Peyer's patch (tissue), 4 donors: Measurements from ENCODE around the gene DNAAF6. TPM values are rescaled to one million over a fixed set of nuclear protein-coding genes. Genes with fewer than 3 reads are reported as not detected.

Source experiments
- DNase-seq, 3 donors: peaks; one replicate each; pipeline ENCODE4 v3.0.0-alpha.2; 2017 to 2019
- H3K27ac ChIP-seq, 4 donors: fragments of 200-600 bp; sonication (generic); one replicate each; pipeline ENCODE4 v1.5.1; 2016 to 2019
- H3K27me3 ChIP-seq, 2 donors: fragments of 200-600 bp; sonication (generic); one replicate each; pipeline ENCODE4 v1.5.1; 2019
- H3K36me3 ChIP-seq, 3 donors: fragments of 200-600 bp; sonication (generic); one replicate each; pipeline ENCODE4 v1.5.1; 2016 to 2019
- H3K4me1 ChIP-seq, 4 donors: fragments of 200-600 bp; sonication (generic); one replicate each; pipeline ENCODE4 v1.5.1; 2016 to 2019
- H3K4me3 ChIP-seq, 4 donors: fragments of 200-600 bp; sonication (generic); 1 replicate in 3 of 4; 2 replicates in 1 of 4; pipeline ENCODE4 v1.5.1; 2016 to 2019; ENCODE audit warnings: mild to moderate bottlenecking in 1 of 4
- H3K9me3 ChIP-seq, 4 donors: fragments of 200-600 bp; sonication (generic); one replicate each; pipeline ENCODE4 v1.5.1; 2016 to 2019; ENCODE audit warnings: mild to moderate bottlenecking in 1 of 4
- POLR2A ChIP-seq, 2 donors: fragments of 450-650 bp; IDR thresholded peaks; one replicate each; pipeline ENCODE4 v1.5.1; 2017; ENCODE audit warnings: antibody characterized with exemption in 2 of 2, mild to moderate bottlenecking in 2 of 2, moderate library complexity in 2 of 2
- total RNA-seq, 4 donors: library from RNA; depleted of rRNA; stranded (reverse); fragments of >200 nt; gene quantifications; one replicate each; pipeline ENCODE4 v1.1.0, GENCODE V29; 2016
- TF ChIP-seq, protein P1 (sequence below), 6 experiments: fragments of 450-650 bp in 4 of 6; fragments of 200-600 bp in 2 of 6; sonication (generic) in 1 of 6; IDR thresholded peaks; one replicate each; pipeline ENCODE4 v1.5.1; 2017 to 2019; ENCODE audit warnings: antibody characterized with exemption in 6 of 6, mild to moderate bottlenecking in 3 of 6, moderate library complexity in 1 of 6

DNAAF6 gene
- total RNA-seq, 4 donors from 2014 or later: not detected

GRCh38 chrX:107207089-107207488, 678 bp downstream of the DNAAF6 start:
- TF ChIP-seq POLR2A (IDR thresholded peaks at IDR 0.05): no peak
- TF ChIP-seq, protein P1, sequence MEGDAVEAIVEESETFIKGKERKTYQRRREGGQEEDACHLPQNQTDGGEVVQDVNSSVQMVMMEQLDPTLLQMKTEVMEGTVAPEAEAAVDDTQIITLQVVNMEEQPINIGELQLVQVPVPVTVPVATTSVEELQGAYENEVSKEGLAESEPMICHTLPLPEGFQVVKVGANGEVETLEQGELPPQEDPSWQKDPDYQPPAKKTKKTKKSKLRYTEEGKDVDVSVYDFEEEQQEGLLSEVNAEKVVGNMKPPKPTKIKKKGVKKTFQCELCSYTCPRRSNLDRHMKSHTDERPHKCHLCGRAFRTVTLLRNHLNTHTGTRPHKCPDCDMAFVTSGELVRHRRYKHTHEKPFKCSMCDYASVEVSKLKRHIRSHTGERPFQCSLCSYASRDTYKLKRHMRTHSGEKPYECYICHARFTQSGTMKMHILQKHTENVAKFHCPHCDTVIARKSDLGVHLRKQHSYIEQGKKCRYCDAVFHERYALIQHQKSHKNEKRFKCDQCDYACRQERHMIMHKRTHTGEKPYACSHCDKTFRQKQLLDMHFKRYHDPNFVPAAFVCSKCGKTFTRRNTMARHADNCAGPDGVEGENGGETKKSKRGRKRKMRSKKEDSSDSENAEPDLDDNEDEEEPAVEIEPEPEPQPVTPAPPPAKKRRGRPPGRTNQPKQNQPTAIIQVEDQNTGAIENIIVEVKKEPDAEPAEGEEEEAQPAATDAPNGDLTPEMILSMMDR (IDR thresholded peaks at IDR 0.05): no peak
- H3K9me3 ChIP-seq: no peaks in the 10 kb centered on the region
- H3K4me1 ChIP-seq: no peaks in the 10 kb centered on the region
- H3K27ac ChIP-seq: no peak overlapping the region
- no peak for DNase-seq
- H3K4me3 ChIP-seq: no peak overlapping the region
- H3K36me3 ChIP-seq: no peaks in the 10 kb centered on the region
- no peaks in the 10 kb centered on the region for H3K27me3 ChIP-seq

DNA sequence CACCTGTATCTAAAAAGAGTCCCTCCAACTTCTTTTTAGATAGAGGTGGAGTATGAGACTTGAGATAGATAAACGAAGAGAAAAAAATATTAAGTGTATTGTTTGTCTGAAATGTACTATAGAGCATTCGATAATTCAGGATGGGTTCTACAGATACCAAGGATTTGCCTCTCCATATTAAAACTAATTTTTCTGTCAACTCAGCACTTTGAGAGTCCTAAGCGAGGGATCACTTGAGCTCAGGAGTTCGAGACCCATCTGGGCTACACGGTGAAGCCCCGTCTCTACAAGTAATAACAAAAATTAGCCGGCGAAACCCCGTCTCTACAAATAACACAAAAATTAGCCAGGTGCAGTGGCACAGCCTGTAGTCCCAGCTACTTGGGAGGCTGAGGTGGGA, 1.5 kb downstream of the DNAAF6 start:
- no peak for TF ChIP-seq POLR2A (IDR thresholded peaks at IDR 0.05)
- TF ChIP-seq, protein P1 (IDR thresholded peaks at IDR 0.05): no peak
- H3K4me1 ChIP-seq: no peaks in the 10 kb centered on the region
- no peaks in the 10 kb centered on the region for H3K36me3 ChIP-seq
- DNase-seq: no peak
- H3K9me3 ChIP-seq: no peaks in the 10 kb centered on the region
- no peak overlapping the region for H3K27ac ChIP-seq
- no peaks in the 10 kb centered on the region for H3K27me3 ChIP-seq
- H3K4me3 ChIP-seq: no peak overlapping the region

- H3K36me3 ChIP-seq: no peaks in the 10 kb centered on the region
- no peak overlapping the region for H3K27ac ChIP-seq
- H3K4me1 ChIP-seq: no peaks in the 10 kb centered on the region
- TF ChIP-seq POLR2A (IDR thresholded peaks at IDR 0.05): no peak
- TF ChIP-seq, protein P1 (IDR thresholded peaks at IDR 0.05): no peak
- no peak for DNase-seq
- H3K4me3 ChIP-seq: no peak overlapping the region
- H3K9me3 ChIP-seq: no peaks in the 10 kb centered on the region
- no peaks in the 10 kb centered on the region for H3K27me3 ChIP-seq
Observed at GRCh38 chrX:107213477-107213876, 7.1 kb downstream of the DNAAF6 start.

DNA sequence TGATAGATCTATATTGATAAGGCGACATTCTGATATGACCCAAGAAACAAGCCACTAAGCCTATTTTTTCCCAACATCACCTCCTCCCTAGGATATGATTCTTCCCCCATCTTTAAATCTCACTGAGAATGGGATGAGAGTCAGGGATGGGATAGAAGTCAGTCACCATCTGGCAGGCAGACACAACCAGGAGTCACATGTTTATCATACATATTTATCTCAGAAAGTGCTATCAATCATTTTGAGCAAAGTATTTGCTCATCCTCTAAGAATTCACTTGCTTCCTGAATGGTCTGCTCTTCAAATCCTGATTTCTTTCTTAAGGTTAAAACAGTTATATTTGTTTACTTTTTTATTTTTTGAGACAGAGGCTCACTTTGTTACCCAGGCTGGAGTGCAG, 20.3 kb downstream of the DNAAF6 start:
- Histone ChIP-seq H3K27me3 (no peaks in the 10 kb centered on the region), H3K4me3 (no peak overlapping the region), H3K4me1 (no peaks in the 10 kb centered on the region), H3K9me3 (no peaks in the 10 kb centered on the region), H3K36me3 (no peaks in the 10 kb centered on the region), H3K27ac (no peak overlapping the region)
- TF ChIP-seq, protein P1 (IDR thresholded peaks at IDR 0.05): no peak
- no peak for TF ChIP-seq POLR2A (IDR thresholded peaks at IDR 0.05)
- DNase-seq: no peak

DNA sequence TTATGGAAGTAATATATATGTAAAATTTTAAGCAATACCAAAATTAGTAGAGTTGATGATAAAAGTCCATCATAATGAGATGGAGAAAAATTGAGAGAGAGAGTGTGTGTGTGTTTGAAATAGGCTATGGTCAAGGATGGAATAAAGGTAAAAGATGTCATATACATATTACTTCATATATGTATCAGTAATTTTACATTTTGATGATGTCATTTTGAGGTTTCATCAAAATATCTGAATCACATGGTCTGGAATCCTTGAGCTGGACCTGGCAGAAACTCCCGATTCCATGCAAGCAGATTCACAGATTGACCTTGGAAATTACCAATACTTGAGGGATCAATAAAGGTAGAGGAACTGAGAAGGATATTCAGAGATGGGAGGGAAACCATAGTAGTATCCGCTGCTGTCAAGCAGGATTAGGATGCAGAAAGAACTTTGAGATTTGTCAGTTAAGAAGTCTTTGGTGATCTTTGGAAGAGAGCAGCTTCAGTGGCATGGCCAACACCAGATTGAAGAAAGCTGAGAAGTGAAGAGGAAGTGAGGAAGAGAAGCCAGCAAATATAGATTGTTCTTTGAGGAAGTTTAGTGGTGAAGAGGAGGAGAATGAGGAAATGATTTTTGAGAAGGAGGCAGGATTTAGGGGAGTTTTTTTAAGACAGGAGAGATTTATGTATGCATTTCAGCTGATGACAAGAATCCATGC, 21.5 kb downstream of the DNAAF6 start:
- no peaks in the 10 kb centered on the region for H3K4me1 ChIP-seq
- no peaks in the 10 kb centered on the region for H3K27me3 ChIP-seq
- no peak overlapping the region for H3K27ac ChIP-seq
- DNase-seq: no peak
- TF ChIP-seq POLR2A (IDR thresholded peaks at IDR 0.05): no peak
- TF ChIP-seq, protein P1 (IDR thresholded peaks at IDR 0.05): no peak
- no peak overlapping the region for H3K4me3 ChIP-seq
- no peaks in the 10 kb centered on the region for H3K36me3 ChIP-seq
- no peaks in the 10 kb centered on the region for H3K9me3 ChIP-seq

DNA sequence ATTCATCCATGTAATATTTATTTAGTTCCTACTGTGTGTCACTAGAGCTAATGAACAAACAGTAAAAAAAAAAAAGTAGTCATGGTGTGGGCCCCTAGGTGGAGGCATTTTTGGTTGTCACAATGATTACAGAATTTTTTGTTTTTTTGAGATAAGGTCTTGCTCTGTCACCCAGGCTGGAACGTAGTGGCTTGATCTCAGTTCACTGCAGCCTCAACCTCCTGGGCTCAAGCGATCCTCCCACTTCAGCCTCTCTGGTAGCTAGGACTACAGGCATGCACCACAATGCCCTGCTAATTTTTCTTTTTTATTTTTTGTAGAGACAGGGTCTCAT, 22.0 kb downstream of the DNAAF6 start:
- DNase-seq: no peak
- H3K27me3 ChIP-seq: no peaks in the 10 kb centered on the region
- H3K36me3 ChIP-seq: no peaks in the 10 kb centered on the region

More for the DNA sequence above, 22.0 kb downstream of the DNAAF6 start:
- TF ChIP-seq POLR2A (IDR thresholded peaks at IDR 0.05): no peak
- TF ChIP-seq, protein P1 (IDR thresholded peaks at IDR 0.05): no peak
- Histone ChIP-seq H3K9me3 (no peaks in the 10 kb centered on the region), H3K4me1 (no peaks in the 10 kb centered on the region), H3K27ac (no peak overlapping the region), H3K4me3 (no peak overlapping the region)
